ENCODE data around the gene ZAP70. TPM values are rescaled to one million over a fixed set of nuclear protein-coding genes. Genes with fewer than 3 reads are reported as not detected.

The ZAP70 gene
- total and polyA plus RNA-seq, 9 donors: 0.45 to 2.0 (median 0.75) TPM

GRCh38 chr2:97695744-97696143 lies 17.6 kb upstream of the ZAP70 start:
- intact Hi-C loops (cut with DNase I): loop anchor here in 3 of 4 donors (2.0 to 10.0 kb wide), 3 partner anchors 101 to 105 kb away; no protein-coding TSS in a partner anchor
- Histone ChIP-seq H3K4me1 (ENCODE audit: insufficient read depth) (no peaks in the 10 kb centered on the region), H3K27ac (no peak overlapping the region), H3K9me3 (no peaks in the 10 kb centered on the region), H3K36me3 (no peaks in the 10 kb centered on the region), H3K27me3 (no peaks in the 10 kb centered on the region), H3K4me3 (no peak overlapping the region)
- WGBS, 3 donors: 93 to 98% (median 93%) methylated on average over 5 of the region's 5 CpGs
- no peak for DNase-seq
- no peak for TF ChIP-seq POLR2A (IDR thresholded peaks at IDR 0.05)
- TF ChIP-seq EP300 (IDR thresholded peaks at IDR 0.05): no peak
- no peak for TF ChIP-seq CTCF (IDR thresholded peaks at IDR 0.05)

GRCh38 chr2:97697252-97698235 lies 15.8 kb upstream of the ZAP70 start:
- H3K9me3 ChIP-seq: no peaks in the 10 kb centered on the region
- WGBS, 3 donors: 23 to 24% (median 24%) methylated on average over 14 of the region's 14 CpGs
- H3K27me3 ChIP-seq: no peaks in the 10 kb centered on the region
- no peaks in the 10 kb centered on the region for H3K36me3 ChIP-seq
- H3K4me1 ChIP-seq (ENCODE audit: insufficient read depth): no peaks in the 10 kb centered on the region
- peak; percentile 79 to 91 (median 90) for DNase-seq
- TF ChIP-seq CTCF (IDR thresholded peaks at IDR 0.05) (peak; percentile 71 to 93 (median 91)), EP300 (IDR thresholded peaks at IDR 0.05) (no peak), POLR2A (IDR thresholded peaks at IDR 0.05) (no peak)
- intact Hi-C loops (cut with DNase I): loop anchor here in 3 of 4 donors (2.0 to 10.0 kb wide), 3 partner anchors 103 to 107 kb away; no protein-coding TSS in a partner anchor
- H3K4me3 ChIP-seq: no peak overlapping the region
- H3K27ac ChIP-seq: no peak overlapping the region

GRCh38 chr2:97698530-97698929 lies 14.8 kb upstream of the ZAP70 start:
- Histone ChIP-seq H3K36me3 (no peaks in the 10 kb centered on the region), H3K4me1 (ENCODE audit: insufficient read depth) (no peaks in the 10 kb centered on the region), H3K4me3 (no peak overlapping the region), H3K9me3 (no peaks in the 10 kb centered on the region), H3K27ac (no peak overlapping the region), H3K27me3 (no peaks in the 10 kb centered on the region)
- WGBS, 3 donors: 21 to 45% (median 25%) methylated on average over 4 of the region's 4 CpGs
- no peak for DNase-seq
- intact Hi-C loops (cut with DNase I): loop anchor here in 2 of 4 donors (5.0 to 10.0 kb wide), 2 partner anchors 104 to 106 kb away; no protein-coding TSS in a partner anchor
- no peak for TF ChIP-seq EP300 (IDR thresholded peaks at IDR 0.05)
- TF ChIP-seq POLR2A (IDR thresholded peaks at IDR 0.05): no peak
- no peak for TF ChIP-seq CTCF (IDR thresholded peaks at IDR 0.05)

GRCh38 chr2:97699765-97700444 lies 13.5 kb upstream of the ZAP70 start:
- Histone ChIP-seq H3K36me3 (no peaks in the 10 kb centered on the region), H3K27me3 (no peaks in the 10 kb centered on the region), H3K4me1 (ENCODE audit: insufficient read depth) (no peaks in the 10 kb centered on the region), H3K9me3 (no peaks in the 10 kb centered on the region), H3K4me3 (no peak overlapping the region), H3K27ac (no peak overlapping the region)
- intact Hi-C loops (cut with DNase I): loop anchor here in 3 of 4 donors (5.0 to 10.0 kb wide), 4 partner anchors 105 to 1635 kb away; no protein-coding TSS in a partner anchor
- peak in 3 of 5 donors; percentile 29 to 50 (median 29) for DNase-seq
- 62 to 68% (median 66%) methylated on average over 11 of the region's 11 CpGs for WGBS, 3 donors
- no peak for TF ChIP-seq POLR2A (IDR thresholded peaks at IDR 0.05)
- TF ChIP-seq CTCF (IDR thresholded peaks at IDR 0.05): peak in 2 of 3 donors; percentile 10 to 16
- no peak for TF ChIP-seq EP300 (IDR thresholded peaks at IDR 0.05)

All from ovary (tissue), 9 donors.